GM12801 (cell line): ENCODE results near the gene RPS19BP1.

Experiments used
- TF ChIP-seq, protein P1 (sequence below): IDR thresholded peaks from one replicate; pipeline ENCODE4 v1.5.1; 2011; ENCODE audit warnings: control low read depth; ENCODE audit not compliant: insufficient read length; ENCODE audit errors: extremely low read depth

RPS19BP1 gene

GRCh38 chr22:39481054-39481453 lies 51.5 kb downstream of the RPS19BP1 start:
- TF ChIP-seq, protein P1, sequence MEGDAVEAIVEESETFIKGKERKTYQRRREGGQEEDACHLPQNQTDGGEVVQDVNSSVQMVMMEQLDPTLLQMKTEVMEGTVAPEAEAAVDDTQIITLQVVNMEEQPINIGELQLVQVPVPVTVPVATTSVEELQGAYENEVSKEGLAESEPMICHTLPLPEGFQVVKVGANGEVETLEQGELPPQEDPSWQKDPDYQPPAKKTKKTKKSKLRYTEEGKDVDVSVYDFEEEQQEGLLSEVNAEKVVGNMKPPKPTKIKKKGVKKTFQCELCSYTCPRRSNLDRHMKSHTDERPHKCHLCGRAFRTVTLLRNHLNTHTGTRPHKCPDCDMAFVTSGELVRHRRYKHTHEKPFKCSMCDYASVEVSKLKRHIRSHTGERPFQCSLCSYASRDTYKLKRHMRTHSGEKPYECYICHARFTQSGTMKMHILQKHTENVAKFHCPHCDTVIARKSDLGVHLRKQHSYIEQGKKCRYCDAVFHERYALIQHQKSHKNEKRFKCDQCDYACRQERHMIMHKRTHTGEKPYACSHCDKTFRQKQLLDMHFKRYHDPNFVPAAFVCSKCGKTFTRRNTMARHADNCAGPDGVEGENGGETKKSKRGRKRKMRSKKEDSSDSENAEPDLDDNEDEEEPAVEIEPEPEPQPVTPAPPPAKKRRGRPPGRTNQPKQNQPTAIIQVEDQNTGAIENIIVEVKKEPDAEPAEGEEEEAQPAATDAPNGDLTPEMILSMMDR = no peak

- TF ChIP-seq, protein P1 = no peak
Measured at GRCh38 chr22:39480557-39480956, 52.0 kb downstream of the RPS19BP1 start.

DNA sequence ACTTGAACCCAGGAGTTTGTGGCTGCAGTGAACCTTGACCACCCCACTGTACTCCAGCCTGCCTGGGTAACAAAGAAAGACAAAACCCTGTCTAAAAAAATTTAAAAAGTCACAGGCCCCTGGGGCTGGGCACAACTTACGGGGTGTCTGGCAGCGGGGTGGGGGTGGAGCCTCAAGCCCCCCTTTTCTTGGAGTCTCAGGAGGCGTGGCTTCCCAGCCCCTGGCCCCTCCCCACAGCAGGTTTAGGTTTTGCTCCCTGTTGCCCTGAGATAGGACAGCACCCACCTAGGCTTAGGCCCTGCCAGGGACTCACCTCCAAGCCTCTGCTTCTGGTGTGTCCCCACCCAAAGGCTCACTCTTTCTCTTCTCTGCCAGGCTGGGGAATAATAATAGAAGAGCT lies 53.3 kb downstream of the RPS19BP1 start:
- TF ChIP-seq, protein P1 = no peak
